SK-N-SH treated with all-trans-retinoic acid at 6 μM for 48 hours (cell line): ENCODE data around the gene FHOD3.

Experiments used
- ATAC-seq: fragments of 200-7000 bp; cut with Tn5 transposase; 3 replicates; pipeline ENCODE4 v1.9.1; 2020; ENCODE audit warnings: mild to moderate bottlenecking, moderate library complexity
- ARNTL ChIP-seq: fragments of 450-650 bp; formaldehyde crosslinking; IDR thresholded peaks from 2 replicates; pipeline ENCODE4 v1.5.0; 2020; ENCODE audit warnings: low read depth, mild to moderate bottlenecking, moderate library complexity, borderline replicate concordance
- BACH2 ChIP-seq: fragments of 250-450 bp; sonication (Bioruptor Pico); IDR thresholded peaks from 2 replicates; pipeline ENCODE4 v1.9.0; 2021; ENCODE audit warnings: mild to moderate bottlenecking, borderline replicate concordance
- CSDC2 ChIP-seq: fragments of 250-450 bp; sonication (Bioruptor Pico); IDR thresholded peaks from 2 replicates; pipeline ENCODE4 v1.5.0; 2020; ENCODE audit warnings: mild to moderate bottlenecking, moderate library complexity
- CSRNP3 ChIP-seq: fragments of 250-450 bp; sonication (Bioruptor Pico); IDR thresholded peaks from 2 replicates; pipeline ENCODE4 v1.5.1; 2021; ENCODE audit warnings: mild to moderate bottlenecking, moderate library complexity
- ESRRG ChIP-seq: fragments of 250-450 bp; sonication (Bioruptor Pico); IDR thresholded peaks from 2 replicates; pipeline ENCODE4 v1.6.1; 2021; ENCODE audit warnings: mild to moderate bottlenecking
- GLIS3 ChIP-seq: fragments of 250-450 bp; sonication (Bioruptor Pico); IDR thresholded peaks from 2 replicates; pipeline ENCODE4 v1.5.0; 2020; ENCODE audit warnings: mild to moderate bottlenecking, moderate library complexity
- ISL1 ChIP-seq: fragments of 250-450 bp; sonication (Bioruptor Pico); IDR thresholded peaks from 2 replicates; pipeline ENCODE4 v2.1.2; 2022; ENCODE audit warnings: mild to moderate bottlenecking, moderate library complexity
- OSR1 ChIP-seq: fragments of 250-450 bp; sonication (Bioruptor Pico); IDR thresholded peaks from 2 replicates; pipeline ENCODE4 v1.8.0; 2022; ENCODE audit warnings: moderate library complexity, mild to moderate bottlenecking, inconsistent platforms
- PATZ1 ChIP-seq: fragments of 250-450 bp; sonication (Bioruptor Pico); IDR thresholded peaks from 2 replicates; pipeline ENCODE4 v1.8.0; 2020; ENCODE audit warnings: mild to moderate bottlenecking, moderate library complexity, borderline replicate concordance
- POU6F1 ChIP-seq: fragments of 250-450 bp; sonication (Bioruptor Pico); IDR thresholded peaks from 2 replicates; pipeline ENCODE4 v1.8.0; 2021; ENCODE audit warnings: low read depth, mild to moderate bottlenecking, moderate library complexity, borderline replicate concordance
- RARB ChIP-seq: fragments of 250-450 bp; sonication (Bioruptor Pico); IDR thresholded peaks from 2 replicates; pipeline ENCODE4 v1.8.0; 2021; ENCODE audit warnings: mild to moderate bottlenecking, moderate library complexity
- SNAI2 ChIP-seq: fragments of 250-450 bp; sonication (Bioruptor Pico); IDR thresholded peaks from 2 replicates; pipeline ENCODE4 v1.5.0; 2020; ENCODE audit warnings: mild to moderate bottlenecking, moderate library complexity
- TOX ChIP-seq: fragments of 250-450 bp; sonication (Bioruptor Pico); IDR thresholded peaks from 2 replicates; pipeline ENCODE4 v1.8.0; 2021; ENCODE audit warnings: mild to moderate bottlenecking, moderate library complexity, borderline replicate concordance
- TSHZ2 ChIP-seq: fragments of 250-450 bp; sonication (Bioruptor Pico); IDR thresholded peaks from 2 replicates; pipeline ENCODE4 v1.5.0; 2020; ENCODE audit warnings: mild to moderate bottlenecking, moderate library complexity
- ZFP3 ChIP-seq: fragments of 250-450 bp; sonication (Bioruptor Pico); IDR thresholded peaks from 2 replicates; pipeline ENCODE4 v1.5.0; 2020; ENCODE audit warnings: mild to moderate bottlenecking, moderate library complexity
- ZFP30 ChIP-seq: fragments of 450-650 bp; formaldehyde crosslinking; IDR thresholded peaks from 2 replicates; pipeline ENCODE4 v1.5.0; 2022; ENCODE audit warnings: mild to moderate bottlenecking, moderate library complexity
- ZNF565 ChIP-seq: fragments of 450-650 bp; formaldehyde crosslinking; conservative IDR thresholded peaks from 2 replicates; pipeline ENCODE4 v1.5.0; 2020; ENCODE audit warnings: low read depth, mild to moderate bottlenecking, moderate library complexity
- ZNF70 ChIP-seq: fragments of 450-650 bp; formaldehyde crosslinking; IDR thresholded peaks from 2 replicates; pipeline ENCODE4 v1.5.0; 2020; ENCODE audit warnings: mild to moderate bottlenecking, moderate library complexity
- ZNF8 ChIP-seq: fragments of 450-650 bp; formaldehyde crosslinking; IDR thresholded peaks from 2 replicates; pipeline ENCODE4 v1.5.0; 2020; ENCODE audit warnings: mild to moderate bottlenecking, moderate library complexity

FHOD3 gene

GRCh38 chr18:36492604-36493329 is 195.3 kb downstream of the FHOD3 start:
- ATAC-seq = no peak
- no peak for TF ChIP-seq TOX (CRISPR knock-in tag)
- TF ChIP-seq, all 23 proteins: peak for 0

GRCh38 chr18:36493349-36494159 is 196.0 kb downstream of the FHOD3 start:
- peak; percentile 26; the same call in 1 of the 3 replicates for ATAC-seq
- no peak for TF ChIP-seq BACH2
- TF ChIP-seq ZNF70 (CRISPR knock-in tag) = no peak
- TF ChIP-seq ZNF565 (CRISPR knock-in tag) = no peak
- no peak for TF ChIP-seq ESRRG (CRISPR knock-in tag)
- no peak for TF ChIP-seq ZNF8 (CRISPR knock-in tag)
- TF ChIP-seq ARNTL (CRISPR knock-in tag) = no peak

- no peak for ATAC-seq
- TF ChIP-seq POU6F1 (CRISPR knock-in tag) = no peak
- TF ChIP-seq ZFP3 (CRISPR knock-in tag) = no peak
- no peak for TF ChIP-seq CSRNP3 (CRISPR knock-in tag)
These were observed 196.6 kb downstream of the FHOD3 start for GRCh38 chr18:36494160-36494437.

- ATAC-seq = no peak
- TF ChIP-seq TSHZ2 (CRISPR knock-in tag) (no peak), ZNF8 (CRISPR knock-in tag) (no peak), ZFP3 (CRISPR knock-in tag) (no peak), OSR1 (no peak), SNAI2 (CRISPR knock-in tag) (no peak), TOX (CRISPR knock-in tag) (no peak), ZFP30 (CRISPR knock-in tag) (no peak), POU6F1 (CRISPR knock-in tag) (no peak), CSDC2 (CRISPR knock-in tag) (no peak), ZNF565 (CRISPR knock-in tag) (no peak), RARB (CRISPR knock-in tag) (no peak), ISL1 (no peak), PATZ1 (CRISPR knock-in tag) (no peak), ESRRG (CRISPR knock-in tag) (no peak), GLIS3 (CRISPR knock-in tag) (no peak)
These were observed 198.5 kb downstream of the FHOD3 start for GRCh38 chr18:36496022-36496421.
